HFFc6 (cell line): ENCODE data around the gene PSMD2. TPM values are rescaled to one million over a fixed set of nuclear protein-coding genes. Genes with fewer than 3 reads are reported as not detected.
A peak's percentile ranks its signal among the peaks of the same experiment; 100 is the strongest.

ENCODE experiments used
- DNase-seq: peaks from one replicate; pipeline ENCODE4 v3.0.0-alpha.2; 2018
- H3K27ac Mint-ChIP-seq: 2 replicates; pipeline ENCODE4 v1.8.0; 2020; ENCODE audit warnings: mild to moderate bottlenecking, mixed read lengths
- H3K27me3 Mint-ChIP-seq: 2 replicates; pipeline ENCODE4 v1.8.0; 2021; ENCODE audit warnings: mild to moderate bottlenecking, moderate library complexity, mixed read lengths; ENCODE audit not compliant: insufficient read depth
- H3K36me3 Mint-ChIP-seq: 2 replicates; pipeline ENCODE4 v1.8.0; 2021; ENCODE audit warnings: low read depth, mixed read lengths
- H3K4me1 Mint-ChIP-seq: 2 replicates; pipeline ENCODE4 v1.8.0; 2020; ENCODE audit warnings: low read depth, mixed read lengths
- H3K4me3 Mint-ChIP-seq: 2 replicates; pipeline ENCODE4 v1.8.0; 2020; ENCODE audit warnings: mild to moderate bottlenecking, moderate library complexity, mixed read lengths
- H3K9me3 Mint-ChIP-seq: 2 replicates; pipeline ENCODE4 v1.8.0; 2020; ENCODE audit warnings: mild to moderate bottlenecking, mixed read lengths
- total RNA-seq, 6 experiments: library from RNA; stranded (reverse); fragmentation: NEBNext Ultra II Directional; extraction: Animal tissue kit (Norgen Biotek cat#: 25700); gene quantifications; 2 replicates in 1 of 6; 3 replicates in 5 of 6; pipeline ENCODE4 v1.2.3, GENCODE V29; 2021
- TF ChIP-seq, protein P1 (sequence below): fragments of 200-600 bp; sonication (generic); IDR thresholded peaks from 2 replicates; pipeline ENCODE4 v1.5.0; 2021; ENCODE audit warnings: antibody characterized with exemption, mild to moderate bottlenecking

Gene PSMD2
- total RNA-seq, 6 experiments from 2014 or later, result 620 to 777 (median 730) TPM

DNA sequence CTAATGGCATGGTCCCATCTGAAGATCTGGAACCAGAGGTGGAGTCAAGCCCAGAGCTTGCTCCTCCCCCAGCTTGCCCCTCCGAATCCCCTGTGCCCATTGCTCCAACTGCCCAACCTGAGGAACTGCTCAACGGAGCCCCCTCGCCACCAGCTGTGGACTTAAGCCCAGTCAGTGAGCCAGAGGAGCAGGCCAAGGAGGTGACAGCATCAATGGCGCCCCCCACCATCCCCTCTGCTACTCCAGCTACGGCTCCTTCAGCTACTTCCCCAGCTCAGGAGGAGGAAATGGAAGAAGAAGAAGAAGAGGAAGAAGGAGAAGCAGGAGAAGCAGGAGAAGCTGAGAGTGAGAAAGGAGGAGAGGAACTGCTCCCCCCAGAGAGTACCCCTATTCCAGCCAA is 22.6 kb downstream of the PSMD2 start:
- Mint-ChIP-seq H3K4me1 (peaks cover 54% of the 10 kb centered on the region), H3K9me3 (no peaks in the 10 kb centered on the region), H3K27ac (peak overlapping the region; percentile 70; the same call in 1 of the 2 replicates), H3K36me3 (peaks cover 62% of the 10 kb centered on the region), H3K27me3 (peaks cover 3% of the 10 kb centered on the region), H3K4me3 (no peak overlapping the region)
- no peak for DNase-seq
- TF ChIP-seq, protein P1, sequence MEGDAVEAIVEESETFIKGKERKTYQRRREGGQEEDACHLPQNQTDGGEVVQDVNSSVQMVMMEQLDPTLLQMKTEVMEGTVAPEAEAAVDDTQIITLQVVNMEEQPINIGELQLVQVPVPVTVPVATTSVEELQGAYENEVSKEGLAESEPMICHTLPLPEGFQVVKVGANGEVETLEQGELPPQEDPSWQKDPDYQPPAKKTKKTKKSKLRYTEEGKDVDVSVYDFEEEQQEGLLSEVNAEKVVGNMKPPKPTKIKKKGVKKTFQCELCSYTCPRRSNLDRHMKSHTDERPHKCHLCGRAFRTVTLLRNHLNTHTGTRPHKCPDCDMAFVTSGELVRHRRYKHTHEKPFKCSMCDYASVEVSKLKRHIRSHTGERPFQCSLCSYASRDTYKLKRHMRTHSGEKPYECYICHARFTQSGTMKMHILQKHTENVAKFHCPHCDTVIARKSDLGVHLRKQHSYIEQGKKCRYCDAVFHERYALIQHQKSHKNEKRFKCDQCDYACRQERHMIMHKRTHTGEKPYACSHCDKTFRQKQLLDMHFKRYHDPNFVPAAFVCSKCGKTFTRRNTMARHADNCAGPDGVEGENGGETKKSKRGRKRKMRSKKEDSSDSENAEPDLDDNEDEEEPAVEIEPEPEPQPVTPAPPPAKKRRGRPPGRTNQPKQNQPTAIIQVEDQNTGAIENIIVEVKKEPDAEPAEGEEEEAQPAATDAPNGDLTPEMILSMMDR, result no peak

DNA sequence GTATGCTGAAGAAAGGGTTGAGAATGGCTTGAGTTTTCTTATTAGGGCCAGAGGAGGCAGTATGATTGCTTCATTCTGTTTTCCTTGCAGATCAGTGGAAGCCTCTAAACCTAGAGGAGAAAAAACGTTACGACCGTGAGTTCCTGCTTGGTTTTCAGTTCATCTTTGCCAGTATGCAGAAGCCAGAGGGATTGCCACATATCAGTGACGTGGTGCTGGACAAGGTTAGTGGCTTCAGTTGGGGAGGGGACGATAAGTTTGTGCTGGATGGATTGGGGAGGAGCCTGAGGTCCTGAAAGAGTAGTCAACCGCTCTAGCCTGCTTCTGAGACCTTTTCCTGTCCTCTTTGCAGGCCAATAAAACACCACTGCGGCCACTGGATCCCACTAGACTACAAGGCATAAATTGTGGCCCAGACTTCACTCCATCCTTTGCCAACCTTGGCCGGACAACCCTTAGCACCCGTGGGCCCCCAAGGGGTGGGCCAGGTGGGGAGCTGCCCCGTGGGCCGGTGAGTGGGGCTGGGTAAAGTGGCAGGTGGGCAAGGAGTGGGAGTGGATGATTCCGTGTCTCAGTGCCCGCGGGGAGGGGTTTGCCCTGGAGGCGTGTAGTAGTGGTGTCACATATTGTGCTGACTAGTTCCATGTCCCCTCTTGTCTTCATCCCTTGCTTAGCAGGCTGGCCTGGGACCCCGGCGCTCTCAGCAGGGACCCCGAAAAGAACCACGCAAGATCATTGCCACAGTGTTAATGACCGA is 23.9 kb downstream of the PSMD2 start:
- H3K36me3 Mint-ChIP-seq, result peaks cover 62% of the 10 kb centered on the region
- DNase-seq, result no peak
- TF ChIP-seq, protein P1, result no peak; the same call in 1 of the 2 replicates
- H3K4me1 Mint-ChIP-seq, result peaks cover 45% of the 10 kb centered on the region
- peaks cover 3% of the 10 kb centered on the region for H3K27me3 Mint-ChIP-seq
- H3K27ac Mint-ChIP-seq, result peak overlapping the region; percentile 56; the same call in 1 of the 2 replicates
- H3K4me3 Mint-ChIP-seq, result no peak overlapping the region; the same call in 1 of the 2 replicates
- H3K9me3 Mint-ChIP-seq, result no peaks in the 10 kb centered on the region

DNA sequence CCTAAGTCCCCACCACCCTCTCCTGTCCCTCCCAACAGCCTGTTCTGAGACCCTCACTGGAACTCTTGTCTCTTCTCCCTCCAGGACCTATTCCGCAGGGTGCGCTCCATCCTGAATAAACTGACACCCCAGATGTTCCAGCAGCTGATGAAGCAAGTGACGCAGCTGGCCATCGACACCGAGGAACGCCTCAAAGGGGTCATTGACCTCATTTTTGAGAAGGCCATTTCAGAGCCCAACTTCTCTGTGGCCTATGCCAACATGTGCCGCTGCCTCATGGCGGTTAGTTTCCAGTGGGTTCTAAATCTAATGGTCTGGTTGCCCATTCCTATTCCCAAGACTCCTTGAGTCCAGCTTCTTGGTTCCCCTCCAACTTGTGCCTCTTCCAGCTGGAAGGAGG is 24.7 kb downstream of the PSMD2 start:
- peaks cover 3% of the 10 kb centered on the region for H3K27me3 Mint-ChIP-seq
- no peaks in the 10 kb centered on the region for H3K9me3 Mint-ChIP-seq
- DNase-seq, result no peak
- TF ChIP-seq, protein P1, result no peak
- peak overlapping the region; percentile 29; the same call in 1 of the 2 replicates for H3K27ac Mint-ChIP-seq
- peaks cover 47% of the 10 kb centered on the region for H3K4me1 Mint-ChIP-seq
- H3K36me3 Mint-ChIP-seq, result peaks cover 65% of the 10 kb centered on the region
- H3K4me3 Mint-ChIP-seq, result no peak overlapping the region

DNA sequence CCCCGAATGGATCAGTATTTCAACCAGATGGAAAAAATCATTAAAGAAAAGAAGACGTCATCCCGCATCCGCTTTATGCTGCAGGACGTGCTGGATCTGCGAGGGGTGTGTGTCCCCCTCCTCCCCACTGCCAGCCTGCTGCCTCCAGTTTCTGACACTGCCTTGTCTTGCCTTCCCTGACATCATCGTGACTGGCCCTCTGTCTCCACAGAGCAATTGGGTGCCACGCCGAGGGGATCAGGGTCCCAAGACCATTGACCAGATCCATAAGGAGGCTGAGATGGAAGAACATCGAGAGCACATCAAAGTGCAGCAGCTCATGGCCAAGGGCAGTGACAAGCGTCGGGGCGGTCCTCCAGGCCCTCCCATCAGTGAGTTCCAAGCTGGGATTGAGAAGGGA is 26.2 kb downstream of the PSMD2 start:
- Mint-ChIP-seq H3K4me1 (peaks cover 45% of the 10 kb centered on the region), H3K36me3 (peaks cover 79% of the 10 kb centered on the region), H3K27me3 (peaks cover 4% of the 10 kb centered on the region), H3K4me3 (no peak overlapping the region), H3K9me3 (no peaks in the 10 kb centered on the region), H3K27ac (peak overlapping the region; percentile 33; the same call in 1 of the 2 replicates)
- TF ChIP-seq, protein P1, result no peak
- no peak for DNase-seq

DNA sequence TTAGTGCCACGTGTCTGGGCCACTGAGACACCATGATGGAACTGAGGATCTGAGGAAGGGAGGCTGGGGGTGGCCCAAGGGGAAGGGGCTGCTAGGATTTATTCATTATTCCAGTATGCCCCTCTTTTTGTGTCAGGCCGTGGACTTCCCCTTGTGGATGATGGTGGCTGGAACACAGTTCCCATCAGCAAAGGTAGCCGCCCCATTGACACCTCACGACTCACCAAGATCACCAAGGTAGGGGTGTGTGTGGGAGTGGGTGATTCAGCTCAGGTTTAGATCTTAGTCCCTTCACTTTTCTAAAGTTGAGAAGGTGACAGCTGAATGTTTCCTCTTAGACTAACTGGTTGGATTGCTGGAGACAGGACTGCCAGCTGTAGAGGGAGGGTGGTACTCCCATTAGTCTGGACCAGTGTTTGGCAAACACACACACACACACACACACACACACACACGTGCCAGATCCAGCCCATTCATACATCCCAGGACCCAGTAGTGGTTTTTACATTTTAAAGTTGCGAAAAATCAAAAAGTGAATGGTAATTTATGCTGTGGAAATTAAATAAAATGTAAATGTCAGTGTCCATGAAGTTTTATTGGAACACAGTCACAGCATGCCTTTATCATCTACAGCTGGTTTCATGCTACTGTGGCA is 26.8 kb downstream of the PSMD2 start:
- Mint-ChIP-seq H3K9me3 (no peaks in the 10 kb centered on the region), H3K27ac (peak overlapping the region; percentile 33; the same call in 1 of the 2 replicates), H3K27me3 (peaks cover 4% of the 10 kb centered on the region), H3K36me3 (peaks cover 82% of the 10 kb centered on the region), H3K4me3 (no peak overlapping the region), H3K4me1 (peaks cover 45% of the 10 kb centered on the region)
- no peak for DNase-seq
- TF ChIP-seq, protein P1, result no peak
